GM12801 (cell line): ENCODE data around the gene OVCA2.

ENCODE experiments used
- TF ChIP-seq, protein P1 (sequence below): IDR thresholded peaks from one replicate; pipeline ENCODE4 v1.5.1; 2011; ENCODE audit warnings: control low read depth; ENCODE audit not compliant: insufficient read length; ENCODE audit errors: extremely low read depth

OVCA2 gene

GRCh38 chr17:2008332-2009126, 33.3 kb upstream of the OVCA2 start:
- TF ChIP-seq, protein P1, sequence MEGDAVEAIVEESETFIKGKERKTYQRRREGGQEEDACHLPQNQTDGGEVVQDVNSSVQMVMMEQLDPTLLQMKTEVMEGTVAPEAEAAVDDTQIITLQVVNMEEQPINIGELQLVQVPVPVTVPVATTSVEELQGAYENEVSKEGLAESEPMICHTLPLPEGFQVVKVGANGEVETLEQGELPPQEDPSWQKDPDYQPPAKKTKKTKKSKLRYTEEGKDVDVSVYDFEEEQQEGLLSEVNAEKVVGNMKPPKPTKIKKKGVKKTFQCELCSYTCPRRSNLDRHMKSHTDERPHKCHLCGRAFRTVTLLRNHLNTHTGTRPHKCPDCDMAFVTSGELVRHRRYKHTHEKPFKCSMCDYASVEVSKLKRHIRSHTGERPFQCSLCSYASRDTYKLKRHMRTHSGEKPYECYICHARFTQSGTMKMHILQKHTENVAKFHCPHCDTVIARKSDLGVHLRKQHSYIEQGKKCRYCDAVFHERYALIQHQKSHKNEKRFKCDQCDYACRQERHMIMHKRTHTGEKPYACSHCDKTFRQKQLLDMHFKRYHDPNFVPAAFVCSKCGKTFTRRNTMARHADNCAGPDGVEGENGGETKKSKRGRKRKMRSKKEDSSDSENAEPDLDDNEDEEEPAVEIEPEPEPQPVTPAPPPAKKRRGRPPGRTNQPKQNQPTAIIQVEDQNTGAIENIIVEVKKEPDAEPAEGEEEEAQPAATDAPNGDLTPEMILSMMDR, result no peak

DNA sequence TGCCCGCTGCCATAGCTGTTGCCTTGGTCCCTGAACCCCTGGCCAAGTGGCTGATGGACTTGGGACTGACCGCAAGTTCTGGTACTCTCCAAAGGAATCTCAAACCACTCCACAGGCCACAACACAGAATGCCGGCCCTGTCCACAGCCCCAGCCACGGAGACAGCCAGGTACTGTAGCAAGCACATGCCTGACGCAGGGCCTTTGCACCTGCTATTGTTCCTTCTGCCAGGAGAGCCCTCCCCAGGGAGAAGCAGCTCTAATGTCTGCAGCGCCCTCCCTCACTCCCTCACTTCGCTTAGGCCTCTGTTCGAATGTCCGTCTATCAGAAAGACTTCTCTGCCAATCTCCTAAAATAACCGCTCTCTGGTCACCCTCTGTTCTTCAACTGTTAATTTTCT, 32.1 kb upstream of the OVCA2 start:
- TF ChIP-seq, protein P1, result no peak

DNA sequence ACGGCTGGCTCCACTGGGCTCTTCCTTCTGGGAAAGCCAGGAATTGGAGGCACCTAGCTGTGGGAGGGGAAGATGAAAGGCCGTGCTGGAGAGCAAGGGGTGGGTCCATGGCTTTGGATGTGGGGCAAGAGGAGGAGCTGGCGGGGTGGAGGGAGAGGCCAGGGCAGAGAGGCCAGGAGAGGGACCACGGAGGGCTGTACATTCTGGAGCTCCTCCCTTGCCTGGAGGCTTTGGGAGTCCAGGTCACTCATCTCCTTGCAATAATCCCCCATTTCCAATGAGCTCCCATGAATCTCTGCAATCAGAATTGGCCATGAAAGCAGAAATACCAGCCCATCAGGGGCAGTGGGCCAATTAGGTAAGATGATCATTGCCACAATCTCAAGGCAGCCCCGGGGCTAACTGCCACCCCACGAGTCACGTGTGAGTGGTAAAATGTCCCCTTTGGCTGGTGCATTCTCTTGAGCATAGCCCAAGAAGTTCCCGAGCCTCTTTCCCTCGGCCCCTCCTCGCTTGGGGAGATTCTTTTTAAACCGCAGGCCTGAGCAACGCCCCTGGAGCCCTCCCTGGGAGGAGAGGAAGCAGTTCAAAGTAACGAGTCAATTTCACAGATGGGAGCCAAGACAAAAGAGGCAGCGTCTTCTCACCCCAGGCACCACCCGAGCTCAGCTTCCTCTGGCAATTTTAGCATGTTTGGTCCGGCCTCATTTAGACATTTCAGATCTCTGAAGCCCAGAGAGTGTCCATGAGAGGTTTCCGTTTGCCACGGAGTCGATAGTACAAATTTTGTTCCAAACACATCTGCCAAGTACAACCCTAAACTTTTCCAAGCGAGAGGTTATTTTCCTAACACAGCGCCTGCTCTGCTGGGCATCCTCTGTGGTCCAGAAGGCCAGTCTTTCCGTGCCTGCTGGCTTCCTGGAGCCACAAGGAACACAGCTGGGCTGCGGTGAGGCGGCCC, 30.1 kb upstream of the OVCA2 start:
- TF ChIP-seq, protein P1, result no peak

GRCh38 chr17:2012499-2012898, 29.3 kb upstream of the OVCA2 start:
- TF ChIP-seq, protein P1, result no peak

DNA sequence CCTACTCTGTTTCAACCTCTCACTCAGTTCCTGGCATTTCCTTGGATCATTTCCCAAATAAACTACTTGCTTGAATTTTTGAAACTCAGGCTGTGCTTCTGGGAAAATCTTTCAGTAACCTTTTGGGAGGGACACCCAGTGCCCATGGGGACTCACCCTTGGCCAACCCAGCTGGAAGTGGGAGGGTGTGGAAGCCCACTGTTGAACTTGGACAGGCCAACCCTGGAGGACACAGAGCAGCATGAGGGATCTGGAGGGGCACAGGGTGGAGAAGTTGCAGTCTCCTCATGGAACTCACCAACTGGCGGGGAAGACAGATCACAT, 27.9 kb upstream of the OVCA2 start:
- TF ChIP-seq, protein P1, result no peak

GRCh38 chr17:2015314-2015713, 26.5 kb upstream of the OVCA2 start:
- TF ChIP-seq, protein P1, result no peak

GRCh38 chr17:2016494-2016893, 25.3 kb upstream of the OVCA2 start:
- TF ChIP-seq, protein P1, result no peak
